CMK (cell line): ENCODE results near the gene BRME1.
A peak's percentile ranks its signal among the peaks of the same experiment; 100 is the strongest.

Source experiments
- DNase-seq: peaks from one replicate; pipeline ENCODE4 v3.0.0-alpha.2; 2010; ENCODE audit warnings: low read depth

The BRME1 gene

DNA sequence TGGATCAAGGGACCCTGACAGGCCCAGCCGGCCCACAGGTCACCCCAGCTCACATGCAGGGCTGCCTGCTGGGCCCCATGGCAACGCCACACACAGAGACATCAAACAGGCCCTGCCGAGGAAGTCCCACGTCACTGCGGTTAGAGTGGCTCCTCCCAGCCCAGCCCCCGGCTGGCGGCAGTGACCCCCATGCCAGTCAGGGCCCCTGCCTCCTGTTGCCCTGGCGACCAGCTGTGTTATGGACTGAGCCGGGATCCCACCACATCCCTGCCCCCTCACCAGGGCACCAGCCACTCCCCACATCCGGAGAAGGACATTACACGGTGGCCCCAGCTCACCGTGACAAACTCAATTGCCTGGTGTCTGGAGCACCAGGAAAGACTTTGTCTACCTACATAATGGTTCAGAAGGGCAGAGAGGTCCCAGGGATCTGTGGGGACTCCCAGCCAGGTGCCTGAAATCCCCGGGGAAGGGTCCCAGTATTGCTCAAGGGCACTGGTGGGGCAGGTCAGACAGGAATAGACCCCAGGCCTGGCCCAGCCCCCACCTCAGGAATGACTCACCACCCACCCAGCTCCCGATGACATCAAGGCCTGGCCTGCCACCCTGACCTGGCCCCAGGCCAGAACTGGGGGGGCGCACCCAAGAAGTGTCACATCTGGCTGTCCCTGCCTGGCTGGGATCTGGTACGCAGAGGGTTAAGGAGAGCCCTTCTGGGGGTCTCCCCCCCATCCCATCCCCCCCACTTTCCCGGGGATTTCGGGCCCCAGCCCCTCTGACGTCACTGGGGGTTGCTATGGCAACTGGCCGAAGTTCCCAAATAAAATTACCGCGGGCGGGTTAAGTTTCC is 59.1 kb downstream of the BRME1 start:
- DNase-seq, result peak; percentile 96

- no peak for DNase-seq
Measured at GRCh38 chr19:13844130-13844631, 61.7 kb downstream of the BRME1 start.

- no peak for DNase-seq
Measured at GRCh38 chr19:13843104-13843921, 62.6 kb downstream of the BRME1 start.

- no peak for DNase-seq
Measured at GRCh38 chr19:13842291-13843103, 63.4 kb downstream of the BRME1 start.

GRCh38 chr19:13841962-13842290 is 64.0 kb downstream of the BRME1 start:
- DNase-seq, result no peak

- no peak for DNase-seq
Measured at GRCh38 chr19:13841086-13841961, 64.6 kb downstream of the BRME1 start.

DNA sequence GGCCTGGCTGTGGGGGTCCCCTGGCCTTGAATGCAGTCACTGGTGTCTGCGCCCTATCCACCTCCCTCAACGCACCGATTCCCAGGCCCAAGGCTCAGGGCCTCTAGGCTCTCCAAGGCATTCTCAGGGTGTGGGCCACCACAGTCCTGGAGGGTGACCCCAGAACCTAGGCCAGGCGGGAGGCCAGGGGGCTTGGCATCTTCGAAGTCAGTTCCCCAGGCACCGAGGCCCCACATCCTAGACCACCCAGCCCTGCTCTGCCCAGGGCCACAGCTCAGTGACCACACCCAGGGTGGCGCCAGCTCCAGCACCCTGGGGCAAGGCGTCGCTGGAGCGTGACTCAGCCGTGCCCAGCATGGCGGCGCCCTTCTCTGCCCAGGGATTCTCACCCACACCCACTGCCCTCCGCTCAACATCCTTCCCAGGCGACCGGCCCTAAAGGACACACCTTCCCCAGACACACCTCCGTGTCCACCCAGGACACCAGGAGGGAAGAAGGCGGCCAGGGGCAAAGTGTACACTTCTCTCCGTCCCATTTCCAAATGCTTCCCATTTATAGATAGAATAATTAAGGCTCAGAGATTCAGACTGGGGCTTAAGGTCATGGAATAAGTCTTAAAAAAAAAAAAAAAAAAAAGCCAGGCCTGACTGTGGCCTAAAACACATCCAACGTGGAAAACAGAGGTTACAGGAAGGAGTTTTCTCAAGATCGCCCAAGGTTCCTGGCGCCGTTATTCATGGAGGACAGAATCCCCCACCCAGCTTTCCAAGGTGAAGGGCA is 65.4 kb downstream of the BRME1 start:
- DNase-seq, result no peak

- no peak for DNase-seq
Measured at GRCh38 chr19:13839938-13840304, 66.0 kb downstream of the BRME1 start.

DNA sequence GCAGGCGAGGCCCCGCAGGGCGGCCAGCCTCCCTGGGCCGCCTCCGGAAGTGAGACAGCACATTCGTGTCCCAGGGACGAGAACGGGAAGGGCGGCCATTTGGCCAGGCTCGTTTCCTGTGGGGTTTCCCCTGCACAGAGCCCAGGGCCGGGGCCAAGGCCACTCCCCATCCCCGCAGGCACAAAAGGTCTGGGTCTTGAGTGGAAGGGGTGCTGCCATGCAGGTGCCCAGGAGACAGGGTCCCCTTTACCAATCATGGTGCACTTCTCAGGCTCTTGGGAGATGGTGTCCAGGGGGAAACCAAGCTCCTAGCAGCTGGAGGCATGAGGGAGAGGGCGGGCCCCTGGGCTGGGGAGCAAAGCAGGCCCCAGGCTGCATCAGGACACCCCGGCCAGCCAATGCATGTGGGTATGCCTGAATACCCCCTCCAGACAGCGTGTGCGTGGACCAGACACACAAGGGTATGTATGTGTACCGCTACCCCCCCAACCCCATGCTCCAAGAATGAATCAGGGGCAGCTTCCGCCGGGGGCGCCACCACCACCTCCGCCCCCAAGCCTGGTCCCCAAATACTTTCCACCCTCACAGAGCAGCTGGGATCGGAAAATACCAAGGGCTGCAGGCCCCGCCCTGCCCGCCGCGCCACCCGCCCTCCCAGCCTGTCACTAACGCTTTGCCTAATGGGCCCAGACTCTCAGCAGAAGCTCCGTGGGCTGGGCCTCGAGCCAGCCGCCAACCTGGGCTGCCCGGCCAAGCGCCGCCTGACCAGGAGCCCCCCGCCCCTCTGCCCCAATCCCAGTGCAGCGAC is 66.6 kb downstream of the BRME1 start:
- DNase-seq, result peak; percentile 87

DNA sequence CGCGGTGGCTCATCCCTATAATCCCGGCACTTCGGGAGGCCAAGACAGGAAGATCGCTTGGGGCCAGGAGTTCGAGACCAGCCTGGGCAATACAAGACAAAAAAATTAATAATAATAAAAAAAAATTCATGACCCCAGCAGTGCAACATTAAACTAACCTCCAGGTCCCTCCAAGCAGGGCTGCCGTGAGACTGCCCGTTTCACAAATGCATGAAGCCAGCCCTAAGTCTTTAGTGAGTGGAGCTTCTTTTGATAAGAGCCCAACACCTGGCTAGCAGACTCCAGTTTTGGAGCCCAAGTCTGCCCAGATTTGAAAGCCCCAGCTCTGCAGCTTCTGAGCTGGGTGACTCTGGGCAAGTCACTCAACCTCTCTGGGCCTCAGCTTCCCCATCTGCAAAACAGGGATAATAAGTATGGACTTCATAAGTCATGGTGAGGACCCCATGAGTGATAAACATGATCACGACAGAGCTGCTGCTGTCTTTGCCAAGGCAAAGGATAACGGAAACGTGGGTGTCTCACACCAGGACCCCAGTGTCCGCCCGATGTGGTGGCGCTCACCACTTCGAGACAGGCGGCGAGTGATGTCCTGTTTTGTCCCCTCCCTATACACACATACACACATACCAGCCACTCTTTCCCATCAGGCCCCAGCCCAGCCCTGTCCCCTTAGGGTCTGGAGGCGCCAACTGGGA is 67.3 kb downstream of the BRME1 start:
- DNase-seq, result no peak

DNA sequence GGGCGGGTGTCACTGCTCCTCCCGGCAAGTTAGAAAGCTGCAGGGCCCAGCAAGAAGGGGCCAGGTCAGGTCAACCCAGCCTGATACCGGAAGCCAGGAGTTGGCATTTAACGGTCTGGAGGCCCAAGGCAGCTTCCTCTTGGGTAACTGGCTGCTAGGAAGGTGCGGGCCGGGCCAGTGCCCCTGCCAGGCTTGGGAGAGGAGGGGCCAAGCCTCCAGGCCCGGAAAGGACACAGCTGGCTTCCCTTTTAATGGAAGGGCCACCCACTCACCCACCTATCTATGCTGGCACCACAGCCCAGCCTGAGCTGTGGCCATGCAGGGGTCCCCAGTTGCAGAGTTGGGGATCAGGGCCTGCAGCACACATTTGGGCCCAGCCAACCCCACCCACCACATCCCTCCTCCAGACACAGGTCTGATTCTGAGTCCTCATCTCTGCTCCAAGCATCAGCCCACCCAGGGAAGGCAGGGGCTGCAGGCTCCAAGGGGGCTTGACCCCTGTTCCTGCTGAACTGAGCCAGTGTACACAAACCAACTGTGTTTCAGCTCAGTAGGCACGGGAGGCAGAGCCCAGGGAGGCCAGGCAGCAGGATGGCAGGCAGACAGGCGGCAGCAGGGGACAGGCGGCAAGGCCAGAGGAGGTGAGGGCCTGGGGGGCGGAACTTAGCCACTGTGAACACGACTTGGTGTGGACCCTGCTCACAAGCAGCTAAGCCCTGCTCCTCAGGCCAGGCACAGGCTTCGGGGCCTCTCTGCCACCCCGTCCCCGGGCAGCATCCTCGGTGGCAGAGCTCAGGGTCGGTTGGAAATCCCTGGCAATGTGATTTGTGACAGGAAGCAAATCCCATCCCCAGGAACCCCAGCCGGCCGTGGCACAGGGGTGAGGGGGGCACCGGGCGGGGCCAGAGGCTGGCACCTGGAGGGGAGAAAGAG is 69.9 kb downstream of the BRME1 start:
- DNase-seq, result peak; percentile 85

- DNase-seq, result no peak
Measured at GRCh38 chr19:13834244-13835069, 71.5 kb downstream of the BRME1 start.

- DNase-seq, result peak; percentile 64
Measured at GRCh38 chr19:13833330-13834243, 72.3 kb downstream of the BRME1 start.
